RWPE1 (cell line): ENCODE measurements around the gene WDR45.
A peak's percentile ranks its signal among the peaks of the same experiment; 100 is the strongest.

Experiments
- CTCF ChIA-PET: fragments of 350-600 bp; sonication (Branson Sonifier 250); formaldehyde crosslinking; extraction: SDS; loops from one replicate; lab custom pipeline; 2021; lab: Yijun Ruan, JAX
- POLR2A ChIA-PET: fragments of 400-600 bp; formaldehyde crosslinking; extraction: SDS; loops from one replicate; lab custom pipeline; 2020; ENCODE audit warnings: antibody characterized with exemption; ENCODE audit not compliant: low non-redundant PET; lab: Yijun Ruan, JAX
- DNase-seq: peaks from one replicate; pipeline ENCODE4 v3.0.0; 2012; ENCODE audit warnings: low spot score
- H3K27ac ChIP-seq: fragments of 450-650 bp; 2 replicates; pipeline ENCODE4 v1.5.1; 2017
- TF ChIP-seq, protein P1 (sequence below): fragments of 450-650 bp; conservative IDR thresholded peaks from 2 replicates; pipeline ENCODE4 v1.5.1; 2017; ENCODE audit warnings: low read depth, mild to moderate bottlenecking

WDR45 gene

DNA sequence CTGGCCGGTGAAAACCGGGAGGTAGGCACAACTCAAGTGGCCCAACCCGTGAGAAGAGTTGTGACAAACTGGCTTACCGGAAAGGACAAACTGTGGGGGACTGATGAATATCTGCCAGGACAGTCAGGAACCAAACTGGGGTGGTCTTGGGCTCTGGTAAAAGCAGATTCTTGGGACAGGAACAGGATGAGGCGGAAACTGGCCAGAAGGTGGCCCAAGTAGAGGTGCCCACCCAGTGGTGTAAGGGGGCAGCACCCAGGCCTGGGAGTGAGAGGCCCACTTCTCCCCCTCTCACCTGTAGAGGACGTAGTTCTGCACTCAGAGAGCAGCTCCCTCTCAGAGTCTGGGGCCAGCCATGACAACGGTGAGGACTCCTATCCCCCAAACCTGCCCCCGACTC is 15.0 kb downstream of the WDR45 start:
- ChIA-PET CTCF (no interaction called here), POLR2A (no interaction called here)
- no peak for DNase-seq
- H3K27ac ChIP-seq = no peak overlapping the region
- TF ChIP-seq, protein P1, sequence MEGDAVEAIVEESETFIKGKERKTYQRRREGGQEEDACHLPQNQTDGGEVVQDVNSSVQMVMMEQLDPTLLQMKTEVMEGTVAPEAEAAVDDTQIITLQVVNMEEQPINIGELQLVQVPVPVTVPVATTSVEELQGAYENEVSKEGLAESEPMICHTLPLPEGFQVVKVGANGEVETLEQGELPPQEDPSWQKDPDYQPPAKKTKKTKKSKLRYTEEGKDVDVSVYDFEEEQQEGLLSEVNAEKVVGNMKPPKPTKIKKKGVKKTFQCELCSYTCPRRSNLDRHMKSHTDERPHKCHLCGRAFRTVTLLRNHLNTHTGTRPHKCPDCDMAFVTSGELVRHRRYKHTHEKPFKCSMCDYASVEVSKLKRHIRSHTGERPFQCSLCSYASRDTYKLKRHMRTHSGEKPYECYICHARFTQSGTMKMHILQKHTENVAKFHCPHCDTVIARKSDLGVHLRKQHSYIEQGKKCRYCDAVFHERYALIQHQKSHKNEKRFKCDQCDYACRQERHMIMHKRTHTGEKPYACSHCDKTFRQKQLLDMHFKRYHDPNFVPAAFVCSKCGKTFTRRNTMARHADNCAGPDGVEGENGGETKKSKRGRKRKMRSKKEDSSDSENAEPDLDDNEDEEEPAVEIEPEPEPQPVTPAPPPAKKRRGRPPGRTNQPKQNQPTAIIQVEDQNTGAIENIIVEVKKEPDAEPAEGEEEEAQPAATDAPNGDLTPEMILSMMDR = no peak

DNA sequence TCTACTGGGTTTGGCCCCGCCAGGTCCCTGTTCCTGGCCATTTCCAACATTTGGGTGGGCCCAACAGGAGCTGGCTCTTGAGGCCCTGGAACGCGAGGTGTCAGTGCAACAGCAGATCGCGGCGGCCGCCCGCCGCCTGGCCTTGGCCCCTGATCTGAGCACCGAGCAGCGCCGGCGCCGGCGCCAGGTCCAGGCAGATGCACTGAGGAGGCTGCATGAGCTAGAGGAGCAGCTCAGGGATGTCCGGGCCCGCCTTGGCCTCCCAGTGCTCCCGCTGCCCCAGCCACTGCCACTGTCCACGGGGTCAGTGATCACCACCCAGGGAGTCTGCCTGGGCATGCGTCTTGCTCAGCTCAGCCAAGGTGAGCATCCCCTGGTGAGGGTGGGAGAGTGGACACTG is 15.4 kb downstream of the WDR45 start:
- TF ChIP-seq, protein P1 = no peak
- CTCF ChIA-PET = no interaction called here
- no peak overlapping the region for H3K27ac ChIP-seq
- POLR2A ChIA-PET = no interaction called here
- DNase-seq = no peak

DNA sequence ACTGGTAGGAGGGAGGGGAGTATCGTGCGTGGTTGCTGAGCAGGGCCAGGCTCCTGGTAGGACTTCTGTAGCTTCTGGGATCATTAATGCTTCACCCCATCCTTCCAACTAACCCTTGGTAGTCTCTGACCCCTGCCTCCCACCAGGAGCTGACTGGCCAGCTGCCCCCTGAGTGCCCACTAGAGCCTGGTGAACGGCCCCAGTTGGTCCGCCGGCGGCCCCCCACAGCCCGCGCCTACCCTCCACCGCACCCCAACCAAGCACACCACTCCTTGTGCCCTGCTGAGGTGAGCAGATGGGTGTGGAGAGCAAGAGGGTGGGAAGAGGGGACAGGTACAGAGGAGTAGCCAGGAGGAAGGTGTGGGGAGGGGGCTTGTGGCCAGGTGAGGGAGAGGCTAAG is 16.0 kb downstream of the WDR45 start:
- POLR2A ChIA-PET = no interaction called here
- DNase-seq = no peak
- no peak overlapping the region for H3K27ac ChIP-seq
- TF ChIP-seq, protein P1 = no peak
- CTCF ChIA-PET = no interaction called here

GRCh38 chrX:49061916-49062315 is 17.8 kb downstream of the WDR45 start:
- CTCF ChIA-PET = no interaction called here
- POLR2A ChIA-PET = no interaction called here
- TF ChIP-seq, protein P1 = no peak
- DNase-seq = no peak
- H3K27ac ChIP-seq = no peak overlapping the region

DNA sequence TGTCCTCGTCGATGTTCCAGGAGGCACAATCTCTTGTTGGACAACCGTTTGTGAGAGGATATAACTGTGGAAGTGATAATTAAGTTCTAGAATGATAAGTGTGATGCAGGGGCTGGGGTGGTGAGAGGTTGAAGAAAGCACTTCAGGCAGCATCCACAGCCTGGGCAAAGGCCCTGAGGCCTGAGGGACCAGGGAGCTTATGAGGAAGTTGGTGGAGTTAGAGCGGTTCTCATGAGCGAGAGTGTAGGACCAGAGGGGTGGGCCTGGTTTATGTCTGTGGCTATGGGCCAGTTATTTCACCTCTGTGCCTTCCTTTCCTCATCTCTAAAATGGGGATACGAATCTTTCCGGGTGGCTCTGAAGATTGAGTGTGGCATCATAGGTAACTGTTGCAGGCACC is 18.2 kb downstream of the WDR45 start:
- TF ChIP-seq, protein P1 = no peak
- CTCF ChIA-PET = no interaction called here

DNA sequence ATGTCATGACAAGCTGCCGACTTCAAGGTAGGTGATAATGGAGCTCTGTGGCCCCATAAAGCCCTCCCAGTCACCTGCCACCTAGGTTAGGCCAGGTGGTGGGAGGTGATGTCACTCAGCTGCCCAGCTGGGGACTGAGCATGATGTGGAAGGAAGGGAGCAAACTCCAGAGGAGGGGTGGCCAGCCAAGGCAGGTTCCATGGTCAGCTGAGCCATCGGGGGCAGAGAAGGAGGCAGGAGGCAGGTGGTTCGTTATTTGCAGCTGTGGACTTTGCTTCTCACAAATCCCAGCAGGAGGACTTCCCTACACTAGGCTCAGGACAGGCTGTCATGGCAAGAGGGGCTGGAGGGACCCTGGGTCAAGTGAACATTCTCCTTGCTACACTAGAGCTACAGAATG is 18.8 kb downstream of the WDR45 start:
- ChIA-PET CTCF (no interaction called here), POLR2A (no interaction called here)
- TF ChIP-seq, protein P1 = no peak
- H3K27ac ChIP-seq = peak overlapping the region; percentile 83
- DNase-seq = no peak

More for the DNA sequence above, 18.2 kb downstream of the WDR45 start:
- H3K27ac ChIP-seq = no peak overlapping the region
- POLR2A ChIA-PET = no interaction called here
- DNase-seq = no peak
